Stimulated activated CD4-positive, alpha-beta T cell treated with anti-CD3 and anti-CD28 coated beads, Interleukin-15, amount 100 ng/mL, for 24 hours (primary cell): Measurements from ENCODE around the gene WDR47.
A peak's percentile ranks its signal among the peaks of the same experiment; 100 is the strongest.
"Not testable (repeated sequence)": the region's sequence is repeated elsewhere in the genome, so short reads cannot be mapped to it uniquely, and the experiment has no call there.

Source experiments
- DNase-seq: peaks from one replicate; pipeline ENCODE4 v3.0.0-alpha.2; 2020

WDR47 gene

GRCh38 chr1:109041621-109042468, at the start of gene WDR47:
Gene WDR47, minus strand, starts transcription at chr1:109042102. Its CDS starts 18,590 bp downstream, at chr1:109023512.
- peak; percentile 97 for DNase-seq

DNA sequence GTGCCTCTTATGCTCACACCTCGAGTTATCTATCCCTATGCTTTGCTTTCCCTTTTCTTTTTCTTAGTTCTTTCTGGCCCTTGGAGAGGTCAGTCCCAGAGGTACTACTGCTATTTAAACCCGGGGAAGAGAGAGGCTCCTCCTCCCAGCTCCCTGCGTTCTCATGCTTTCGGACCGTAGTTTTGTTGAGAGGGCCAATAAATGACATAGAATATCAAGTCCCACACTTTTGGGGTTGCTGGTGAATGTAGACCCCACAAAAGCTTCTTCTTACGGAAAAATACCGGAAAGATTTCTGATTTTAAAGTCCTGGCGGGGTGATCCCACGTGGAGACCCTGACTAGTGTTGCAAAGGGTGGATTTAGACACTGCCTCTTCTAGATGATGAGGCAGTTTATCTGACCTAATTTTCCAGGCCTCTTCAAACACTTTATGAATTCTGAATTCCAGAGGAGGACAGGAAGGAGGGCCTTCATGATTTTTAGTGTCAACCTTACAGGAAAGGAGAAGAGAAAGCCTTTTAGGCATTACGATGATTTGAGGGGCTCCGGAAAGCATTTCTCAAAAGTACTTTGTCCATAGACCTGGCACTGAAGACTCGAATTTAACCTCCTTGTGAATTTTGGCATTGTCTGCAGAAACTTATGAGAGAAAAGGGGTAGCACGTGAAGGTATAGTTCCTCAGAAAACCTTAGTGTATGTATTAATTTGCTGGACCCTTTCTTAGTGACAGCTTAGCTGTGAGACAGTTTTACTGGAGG, 49.4 kb upstream of the WDR47 start:
- peak; percentile 54 for DNase-seq

DNA sequence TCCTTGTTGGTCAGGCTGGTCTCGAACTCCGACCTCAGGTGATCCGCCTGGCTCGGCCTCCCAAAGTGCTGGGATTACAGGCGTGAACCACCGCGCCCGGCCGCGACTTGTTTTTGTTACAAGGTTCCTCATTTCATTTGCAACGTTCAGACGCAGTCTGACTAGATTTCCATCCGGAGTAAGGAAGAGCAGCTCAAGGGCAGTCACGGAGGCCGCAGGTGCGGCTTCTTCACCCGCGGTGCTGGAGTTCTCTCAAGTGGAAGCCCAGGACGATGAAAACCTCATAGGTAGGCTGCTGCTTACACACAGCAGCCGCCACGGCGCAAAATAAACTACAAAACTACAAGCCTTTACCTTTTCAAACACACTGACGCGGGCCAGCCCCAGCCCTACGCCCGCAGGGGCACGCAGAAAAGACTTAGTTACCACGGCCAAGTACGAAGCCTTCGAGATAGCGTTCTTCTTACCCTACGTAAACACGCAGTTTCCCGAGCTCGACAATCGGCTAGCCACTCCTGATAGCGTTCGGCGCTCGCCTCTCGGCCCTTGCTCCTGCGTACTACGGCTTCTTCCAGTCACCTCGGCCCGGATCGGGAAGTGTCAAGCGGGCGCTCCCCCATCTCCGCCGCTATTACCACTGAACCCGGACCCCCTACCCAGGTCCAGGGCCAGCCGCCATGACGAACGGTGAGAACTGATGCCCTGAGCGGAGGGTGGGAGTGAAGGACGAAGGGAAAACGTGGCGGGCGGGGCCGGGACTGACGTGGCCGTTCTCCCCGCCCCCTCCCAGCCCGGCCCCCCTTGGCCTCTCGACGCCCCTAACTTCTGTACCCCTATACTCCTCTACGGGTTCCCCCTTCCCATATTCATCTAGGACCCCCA, 48.5 kb upstream of the WDR47 start, which contains the start of gene TMEM167B:
TMEM167B (plus strand) TSS at position 569 of the 882 bp plus-strand sequence; CDS start at position 678, 109 bp downstream.
- peak; percentile 92 for DNase-seq

DNA sequence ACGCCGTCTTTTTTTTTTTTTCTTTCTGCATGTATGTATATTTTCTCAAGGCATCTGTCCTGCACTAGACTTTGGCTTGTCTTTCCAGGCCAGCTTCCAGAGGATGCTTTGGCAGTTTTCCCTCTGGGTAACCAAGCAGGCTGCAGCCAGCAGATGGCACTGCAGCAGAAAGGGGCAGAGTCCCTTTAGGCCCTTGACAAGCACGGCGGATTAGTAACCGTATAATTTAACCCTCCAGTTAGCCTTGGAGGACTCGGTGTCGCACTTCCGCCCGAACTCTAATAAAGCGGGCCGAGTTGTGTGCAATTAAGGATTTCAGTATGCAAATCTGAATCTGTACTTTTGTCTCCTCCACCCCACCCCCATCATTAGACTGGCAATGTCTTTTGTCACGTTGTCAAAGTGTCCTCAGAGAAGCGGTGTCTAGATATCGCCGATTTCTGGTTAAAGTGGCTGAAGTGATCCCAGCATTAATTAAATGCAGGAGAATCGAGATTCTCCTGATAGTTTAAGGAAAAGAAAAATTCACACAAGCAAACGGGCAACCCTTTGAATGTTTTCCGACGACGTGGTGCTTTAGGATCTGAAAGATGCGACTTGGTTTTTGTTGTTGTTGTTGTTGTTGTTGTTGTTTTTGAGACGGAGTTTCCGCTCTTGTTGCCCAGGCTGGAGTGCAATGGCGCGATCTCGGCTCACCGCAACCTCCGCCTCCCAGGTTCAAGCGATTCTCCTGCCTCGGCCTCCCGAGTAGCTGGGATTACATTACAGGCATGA, 47.5 kb upstream of the WDR47 start:
- peak; percentile 59 for DNase-seq

GRCh38 chr1:109084563-109085517, 42.9 kb upstream of the WDR47 start:
- DNase-seq = no peak

DNA sequence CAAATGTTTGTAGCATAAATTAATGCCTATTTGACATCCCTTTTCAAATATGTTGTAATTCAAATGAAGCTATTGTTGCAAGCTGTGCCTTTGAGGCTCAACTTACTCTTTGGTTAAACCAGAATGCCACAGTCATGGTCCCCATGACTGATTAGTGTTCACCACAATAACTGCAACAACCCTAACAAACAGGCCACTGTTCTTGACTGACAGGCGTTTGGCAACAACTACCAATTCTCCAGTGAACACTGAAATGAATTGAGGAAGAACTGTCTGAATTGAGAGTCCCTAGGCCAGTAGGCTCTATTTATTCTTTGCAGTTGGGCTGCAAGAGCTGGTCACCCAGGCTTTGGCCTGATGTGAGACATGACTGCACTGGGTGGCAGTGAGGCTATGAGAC, 42.0 kb upstream of the WDR47 start:
- no peak for DNase-seq

DNA sequence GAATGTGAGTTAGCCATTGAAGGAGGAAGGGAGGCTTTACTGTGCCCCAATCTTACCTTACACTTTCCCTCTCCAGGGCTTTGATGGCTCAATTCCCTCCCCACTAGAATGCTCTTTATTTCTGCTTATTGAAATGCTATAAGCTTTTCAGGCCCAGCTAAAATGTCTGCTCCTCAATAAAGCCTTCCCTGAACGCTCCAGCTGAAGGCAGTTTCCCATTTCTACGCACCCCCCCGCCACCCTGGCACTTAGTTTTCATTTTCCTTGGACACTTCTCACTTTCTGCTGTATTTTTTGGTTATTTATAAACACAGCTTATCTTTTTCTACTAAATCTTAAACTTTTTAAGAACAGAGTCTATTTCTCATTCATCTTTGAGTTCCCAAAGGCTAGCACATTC, 41.6 kb upstream of the WDR47 start:
- no peak for DNase-seq

- no peak for DNase-seq
Observed at GRCh38 chr1:109080441-109081082, 38.7 kb upstream of the WDR47 start.

DNA sequence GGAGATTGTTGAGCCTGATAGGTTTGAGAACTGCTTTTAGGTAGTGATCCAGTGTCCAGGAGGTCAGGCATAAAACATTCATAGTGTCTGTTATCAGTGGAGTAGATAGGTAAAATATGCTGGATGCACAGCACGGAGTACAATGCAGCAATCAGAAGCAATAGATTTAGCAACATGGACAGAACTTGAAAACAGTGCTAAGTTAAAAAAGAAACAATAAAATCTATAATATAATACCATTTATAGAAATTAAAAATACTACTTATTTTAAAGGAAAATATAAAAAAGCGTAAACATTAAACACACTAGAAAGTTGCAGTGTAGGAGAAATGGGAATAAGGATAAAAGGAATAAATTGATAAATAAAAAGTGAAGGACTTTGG, 37.3 kb upstream of the WDR47 start:
- DNase-seq = no peak

- no peak for DNase-seq
Observed at GRCh38 chr1:109078317-109078716, 36.4 kb upstream of the WDR47 start.

GRCh38 chr1:109075531-109076490, 33.9 kb upstream of the WDR47 start, which contains the start of gene TAF13:
Gene TAF13, minus strand, starts transcription at chr1:109076003. Its CDS starts 56 bp downstream, at chr1:109075947.
- peak; percentile 94 for DNase-seq

DNA sequence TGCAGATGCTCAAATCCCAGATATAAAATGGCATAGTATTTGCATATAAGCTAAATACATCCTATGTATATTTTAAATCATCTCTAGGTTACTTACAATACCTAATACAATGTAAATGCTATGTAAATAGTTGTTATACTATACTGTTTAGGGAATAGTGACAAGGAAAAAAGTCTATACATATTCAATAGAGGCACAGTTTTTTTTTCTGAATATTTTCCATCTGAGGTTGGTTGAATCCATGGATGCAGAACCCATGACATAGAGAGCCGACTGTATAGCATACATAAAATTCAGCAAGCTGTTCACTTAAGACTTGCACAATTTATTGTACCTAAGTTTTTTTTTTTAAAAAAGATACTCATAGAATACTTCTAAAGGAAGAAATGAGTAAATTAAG, 27.4 kb upstream of the WDR47 start:
- no peak for DNase-seq

- DNase-seq = no peak
Observed at GRCh38 chr1:109067883-109068282, 26.0 kb upstream of the WDR47 start.

DNA sequence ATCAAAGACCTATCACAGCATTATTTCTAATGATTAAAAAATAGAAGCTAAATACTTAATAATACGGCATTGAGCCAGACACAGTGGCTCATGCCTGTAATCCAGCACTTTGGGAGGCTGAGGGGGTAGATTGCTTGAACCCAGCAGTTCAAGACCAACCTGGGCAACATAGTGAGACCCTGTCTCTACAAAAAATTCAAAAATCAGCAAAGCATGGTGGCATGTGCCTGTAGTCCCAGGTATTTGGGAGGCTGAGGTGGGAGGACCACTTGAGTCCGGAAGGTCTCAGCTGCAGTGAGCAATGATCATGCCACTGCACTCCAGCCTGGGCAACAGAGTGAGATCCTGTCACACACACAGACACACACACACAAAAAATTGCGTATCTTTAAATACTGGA, 23.2 kb upstream of the WDR47 start:
- no peak for DNase-seq

GRCh38 chr1:109061183-109061582, 19.3 kb upstream of the WDR47 start:
- no peak for DNase-seq

- DNase-seq = no peak
Observed at GRCh38 chr1:109060707-109061106, 18.8 kb upstream of the WDR47 start.

DNA sequence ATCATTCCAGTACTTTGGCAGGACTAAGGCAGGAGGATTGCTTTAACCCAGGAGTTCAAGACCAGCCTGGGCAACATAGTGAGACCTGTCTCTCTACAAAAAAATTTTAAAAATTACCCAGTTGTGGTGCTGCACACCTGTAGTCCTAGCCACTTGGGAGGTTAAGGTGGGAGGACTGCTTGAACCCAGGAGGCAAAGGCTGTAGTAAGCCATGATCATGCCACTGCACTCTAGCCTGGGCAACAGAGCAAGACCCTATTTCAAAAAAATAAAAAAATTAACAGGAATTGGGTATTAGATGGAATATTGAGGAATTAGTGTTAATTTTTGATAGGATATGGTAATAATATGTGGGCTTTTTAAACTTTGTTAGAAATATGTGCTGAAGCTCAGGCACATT, 17.1 kb upstream of the WDR47 start:
- DNase-seq = no peak

DNA sequence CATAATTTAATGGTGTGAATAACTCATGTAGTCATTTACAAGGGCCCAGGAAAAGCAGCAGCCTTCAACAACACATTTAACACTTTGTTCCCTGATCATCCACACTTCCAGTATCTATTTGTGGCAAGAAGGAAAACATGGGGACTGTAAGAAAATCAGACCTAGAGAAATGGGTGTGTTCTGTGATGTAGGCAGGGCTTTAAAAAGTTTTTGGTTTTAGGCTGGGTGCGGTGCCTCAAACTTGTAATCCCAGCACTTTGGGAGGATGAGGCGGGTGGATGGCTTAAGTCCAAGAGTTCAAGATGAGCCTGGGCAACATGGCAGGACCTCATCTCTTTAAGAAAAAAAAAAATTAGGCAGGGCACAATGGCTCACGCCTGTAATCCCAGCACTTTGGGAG, 14.2 kb upstream of the WDR47 start:
- DNase-seq = no peak

GRCh38 chr1:109052145-109052544, 10.2 kb upstream of the WDR47 start:
- not testable (repeated sequence) for DNase-seq
